Stimulated activated CD8-positive, alpha-beta memory T cell treated with anti-CD3 and anti-CD28 coated beads, Interleukin-7, amount 100 ng/mL, for 48 hours (primary cell): ENCODE results near the gene FOXP1.

ENCODE experiments used
- DNase-seq, 2 donors: peaks; one replicate each; pipeline ENCODE4 v3.0.0-alpha.2; 2020; ENCODE audit warnings: low read depth in 1 of 2; ENCODE audit errors: extremely low read depth in 1 of 2

The FOXP1 gene

GRCh38 chr3:71118436-71118835 is 465.1 kb downstream of the FOXP1 start:
- DNase-seq: no peak

GRCh38 chr3:71117572-71118247 is 465.8 kb downstream of the FOXP1 start:
- no peak for DNase-seq

- no peak for DNase-seq
These were observed 468.9 kb downstream of the FOXP1 start for GRCh38 chr3:71114610-71115009.

DNA sequence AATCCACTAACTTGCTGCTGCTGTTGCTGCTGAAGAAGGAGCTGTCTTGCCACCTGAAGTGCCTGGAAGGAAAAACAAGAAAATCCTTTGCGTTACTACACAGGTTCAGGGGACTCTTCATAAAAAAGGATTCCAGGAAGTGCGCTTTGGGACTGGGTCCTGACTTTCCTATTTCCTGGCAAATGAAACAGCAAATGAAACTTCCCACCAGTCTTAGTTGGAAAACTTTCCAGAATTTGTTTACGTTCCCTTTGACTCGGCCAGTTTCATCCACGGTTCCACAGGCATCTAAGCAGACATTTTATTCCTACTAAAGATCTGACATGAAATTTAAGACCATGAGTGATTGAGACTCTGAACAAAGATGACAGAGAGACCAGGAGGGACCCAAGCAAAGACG is 471.0 kb downstream of the FOXP1 start:
- no peak for DNase-seq

DNA sequence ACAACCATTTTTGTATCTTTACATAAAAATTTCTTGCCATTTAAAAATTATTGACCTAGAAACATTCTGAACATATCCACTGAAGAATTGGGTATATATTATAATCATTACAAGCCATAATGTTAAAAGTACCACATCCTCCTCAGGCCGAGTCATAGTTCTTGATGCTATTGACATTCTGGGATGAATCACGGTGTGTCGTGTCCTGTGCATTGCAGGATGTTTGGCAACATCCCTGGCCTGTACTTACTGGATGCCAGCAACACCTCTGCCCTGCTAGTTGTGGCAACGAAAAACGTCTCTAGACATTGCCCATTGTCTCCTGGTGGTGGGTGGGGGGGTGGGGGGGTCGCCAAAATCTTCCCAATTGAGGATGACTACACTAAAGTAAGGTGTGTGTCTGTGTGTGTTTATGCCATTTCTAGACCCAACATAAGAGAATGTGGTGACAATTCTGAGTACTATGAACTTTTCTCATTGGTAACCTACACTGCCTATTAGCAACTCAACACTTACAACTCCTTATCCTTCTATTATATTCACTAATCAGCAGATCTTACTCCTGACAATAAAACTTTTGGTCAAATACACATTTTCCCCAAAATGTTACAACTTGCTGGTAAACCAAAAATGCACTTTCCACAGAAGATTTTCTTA is 471.6 kb downstream of the FOXP1 start:
- no peak for DNase-seq

- DNase-seq: no peak
These were observed 472.9 kb downstream of the FOXP1 start for GRCh38 chr3:71110385-71111222.

- no peak for DNase-seq
These were observed 473.6 kb downstream of the FOXP1 start for GRCh38 chr3:71109977-71110285.

GRCh38 chr3:71109241-71109976 is 474.1 kb downstream of the FOXP1 start:
- no peak for DNase-seq

- no peak for DNase-seq
These were observed 475.6 kb downstream of the FOXP1 start for GRCh38 chr3:71107926-71108325.

GRCh38 chr3:71104976-71105375 is 478.6 kb downstream of the FOXP1 start:
- no peak for DNase-seq

DNA sequence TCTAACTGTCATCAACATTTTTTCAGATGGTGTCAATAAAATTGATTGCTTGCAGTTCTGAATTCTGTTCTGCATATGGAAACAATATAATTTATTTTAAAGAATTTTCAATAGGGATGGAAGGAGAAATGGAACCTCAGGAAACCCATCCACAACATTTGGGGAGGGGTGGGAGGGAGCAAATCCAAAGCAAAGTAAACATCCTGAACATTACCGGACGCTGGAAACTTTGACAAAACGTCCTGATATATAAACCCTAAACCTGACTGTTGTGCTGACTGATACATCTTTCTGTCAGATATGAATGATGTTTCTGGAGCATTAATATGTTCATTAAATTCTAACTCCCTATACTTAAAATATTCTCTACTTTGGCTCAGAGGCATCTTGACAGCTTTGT is 479.0 kb downstream of the FOXP1 start:
- DNase-seq: no peak

DNA sequence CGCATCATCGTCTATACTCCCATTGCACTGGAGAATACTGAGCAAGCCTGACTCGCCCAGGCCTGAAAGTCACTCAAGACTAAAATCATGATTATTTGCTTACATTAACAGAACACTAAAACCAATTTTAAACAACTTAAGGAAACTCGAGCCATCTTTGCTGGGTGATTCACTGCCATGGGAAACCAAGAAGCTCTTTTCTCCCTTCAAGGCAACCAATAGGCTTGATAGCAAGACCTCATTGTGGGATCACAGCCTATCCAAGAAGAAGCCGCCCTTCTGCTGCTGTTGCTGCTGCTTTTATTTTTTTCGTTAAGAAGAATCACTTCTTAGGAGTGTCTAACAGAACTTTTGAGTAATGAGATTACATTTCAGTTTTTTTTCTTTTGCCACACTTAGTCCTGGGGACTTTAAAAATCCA is 479.4 kb downstream of the FOXP1 start:
- no peak for DNase-seq

- no peak for DNase-seq
These were observed 480.1 kb downstream of the FOXP1 start for GRCh38 chr3:71103430-71103921.

DNA sequence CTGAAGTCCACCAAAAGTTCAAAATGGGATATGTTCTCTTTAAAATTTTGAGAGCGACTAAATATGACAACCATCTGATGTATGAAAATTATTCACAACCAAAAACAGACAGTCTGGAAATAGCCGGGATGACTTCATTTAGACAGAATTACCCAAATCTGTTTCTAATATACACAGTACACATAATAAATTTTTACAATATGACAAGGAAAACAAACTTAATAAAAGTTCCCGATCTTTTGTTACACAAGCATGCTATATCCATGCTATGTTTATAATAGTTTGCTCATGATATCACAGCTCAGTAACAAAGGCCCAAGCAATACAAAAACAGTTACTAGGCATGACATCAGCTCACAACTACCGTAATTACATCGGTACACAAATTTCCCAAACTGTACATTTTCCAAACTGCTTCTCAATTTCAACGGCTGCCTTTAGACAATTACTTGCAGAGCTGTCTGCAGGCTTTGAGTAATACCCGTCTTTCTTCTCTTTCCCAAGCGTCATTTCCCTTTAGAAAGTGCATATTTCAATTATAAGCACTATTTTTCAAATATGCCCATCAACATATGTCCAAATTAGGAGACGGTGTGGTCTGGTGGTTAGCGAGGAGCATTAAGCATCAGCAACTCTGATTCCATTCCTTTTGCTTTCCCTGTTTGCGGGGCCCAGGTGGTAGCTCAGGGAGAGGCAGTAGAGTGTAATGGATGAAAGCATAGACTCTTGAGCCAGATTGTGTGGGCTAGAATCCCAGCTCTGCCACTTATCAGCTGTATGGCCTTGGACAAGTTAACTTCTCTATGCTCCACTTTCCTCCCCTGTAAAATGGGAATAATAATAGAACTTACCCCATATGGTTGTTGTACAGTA is 481.2 kb downstream of the FOXP1 start:
- DNase-seq: no peak

GRCh38 chr3:71101626-71102025 is 481.9 kb downstream of the FOXP1 start:
- no peak for DNase-seq

- no peak for DNase-seq
These were observed 482.5 kb downstream of the FOXP1 start for GRCh38 chr3:71101014-71101413.

GRCh38 chr3:71099997-71100719 is 483.4 kb downstream of the FOXP1 start:
- no peak for DNase-seq

DNA sequence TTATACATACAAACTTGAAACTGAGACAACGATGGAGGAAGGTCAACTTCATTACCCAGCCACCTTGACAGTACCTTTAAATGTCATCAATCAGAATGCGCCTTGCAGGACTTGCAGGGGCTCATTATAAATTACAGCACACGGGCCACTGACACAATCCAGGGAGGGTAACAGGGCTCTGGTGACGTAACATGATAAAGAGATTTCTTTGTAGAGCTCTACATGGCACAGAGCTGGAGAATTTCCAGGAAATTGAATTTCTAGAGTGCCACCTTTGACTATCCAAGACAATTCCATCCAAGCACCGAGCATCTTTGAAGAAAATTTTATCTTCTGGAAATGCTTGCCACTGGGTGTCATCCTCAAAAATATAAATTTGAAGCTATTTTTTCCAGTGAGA is 486.0 kb downstream of the FOXP1 start:
- no peak for DNase-seq

GRCh38 chr3:71095511-71096291 is 487.8 kb downstream of the FOXP1 start:
- no peak for DNase-seq
